Mesendoderm (in vitro differentiated cells): ENCODE measurements around the gene RABGEF1.
"Not testable (repeated sequence)": the region's sequence is repeated elsewhere in the genome, so short reads cannot be mapped to it uniquely, and the experiment has no call there.

Source experiments
- DNase-seq: peaks from one replicate; pipeline ENCODE4 v3.0.0; 2013
- H2AK5ac ChIP-seq: 2 replicates; pipeline ENCODE4 v1.6.1; 2013; ENCODE audit warnings: low read length, inconsistent platforms
- H2BK120ac ChIP-seq: 2 replicates; pipeline ENCODE4 v1.6.1; 2013; ENCODE audit warnings: low read depth, mild to moderate bottlenecking, low read length, moderate library complexity, mixed read lengths
- H2BK15ac ChIP-seq: replicated peaks from 2 replicates; pipeline ENCODE4 v1.6.1; 2013; ENCODE audit warnings: low read depth, mild to moderate bottlenecking, moderate library complexity
- H2BK5ac ChIP-seq: 2 replicates; pipeline ENCODE4 v1.6.1; 2013; ENCODE audit warnings: low read length, inconsistent platforms
- H3K18ac ChIP-seq: 2 replicates; pipeline ENCODE4 v1.6.1; 2013; ENCODE audit warnings: mild to moderate bottlenecking, low read length, mixed read lengths
- H3K23ac ChIP-seq: one replicate; pipeline ENCODE4 v1.6.1; 2013; ENCODE audit warnings: low read length
- H3K27ac ChIP-seq: 2 replicates; pipeline ENCODE4 v1.5.1; 2013; ENCODE audit warnings: low read depth, mild to moderate bottlenecking, inconsistent platforms, low read length, moderate library complexity
- H3K27me3 ChIP-seq: 2 replicates; pipeline ENCODE4 v1.6.1; 2013; ENCODE audit warnings: low read length, control low read depth, mild to moderate bottlenecking, inconsistent platforms; ENCODE audit not compliant: insufficient read depth, poor library complexity
- H3K36me3 ChIP-seq: 2 replicates; pipeline ENCODE4 v1.6.1; 2013; ENCODE audit warnings: low read length, inconsistent platforms; ENCODE audit not compliant: control insufficient read depth, insufficient read depth
- H3K4ac ChIP-seq: one replicate; pipeline ENCODE4 v1.6.1; 2013; ENCODE audit warnings: low read depth, mild to moderate bottlenecking, low read length, moderate library complexity
- H3K4me1 ChIP-seq: 2 replicates; pipeline ENCODE4 v1.6.1; 2013; ENCODE audit warnings: low read depth, low read length, inconsistent platforms; ENCODE audit not compliant: control insufficient read depth
- H3K4me2 ChIP-seq: 2 replicates; pipeline ENCODE4 v1.6.1; 2013; ENCODE audit warnings: low read length
- H3K4me3 ChIP-seq: 2 replicates; pipeline ENCODE4 v1.5.1; 2013; ENCODE audit warnings: mild to moderate bottlenecking, low read length
- H3K56ac ChIP-seq: one replicate; pipeline ENCODE4 v1.6.1; 2013; ENCODE audit warnings: low read length
- H3K79me1 ChIP-seq: 2 replicates; pipeline ENCODE4 v1.6.1; 2013; ENCODE audit warnings: low read length, inconsistent platforms
- H3K79me2 ChIP-seq: 2 replicates; pipeline ENCODE4 v1.6.1; 2013; ENCODE audit warnings: mild to moderate bottlenecking, low read length; ENCODE audit not compliant: control insufficient read depth, insufficient read depth
- H3K9ac ChIP-seq: 2 replicates; pipeline ENCODE4 v1.6.1; 2013; ENCODE audit warnings: low read length, inconsistent platforms
- H4K5ac ChIP-seq: one replicate; pipeline ENCODE4 v1.6.1; 2013; ENCODE audit warnings: low read length
- H4K8ac ChIP-seq: one replicate; pipeline ENCODE4 v1.6.1; 2013; ENCODE audit warnings: low read depth, mild to moderate bottlenecking, control low read depth, low read length, moderate library complexity
- WGBS: extraction: QIAGEN DNeasy Blood & Tissue Kit; methylation state at CpG from one replicate; pipeline ENCODE4 v1.1.7; 2013; ENCODE audit warnings: low lambda C conversion rate, missing lambda C conversion rate; ENCODE audit not compliant: insufficient coverage; ENCODE audit errors: extremely low coverage; 5-methylcytosine and 5-hydroxymethylcytosine counted together

RABGEF1 gene

DNA sequence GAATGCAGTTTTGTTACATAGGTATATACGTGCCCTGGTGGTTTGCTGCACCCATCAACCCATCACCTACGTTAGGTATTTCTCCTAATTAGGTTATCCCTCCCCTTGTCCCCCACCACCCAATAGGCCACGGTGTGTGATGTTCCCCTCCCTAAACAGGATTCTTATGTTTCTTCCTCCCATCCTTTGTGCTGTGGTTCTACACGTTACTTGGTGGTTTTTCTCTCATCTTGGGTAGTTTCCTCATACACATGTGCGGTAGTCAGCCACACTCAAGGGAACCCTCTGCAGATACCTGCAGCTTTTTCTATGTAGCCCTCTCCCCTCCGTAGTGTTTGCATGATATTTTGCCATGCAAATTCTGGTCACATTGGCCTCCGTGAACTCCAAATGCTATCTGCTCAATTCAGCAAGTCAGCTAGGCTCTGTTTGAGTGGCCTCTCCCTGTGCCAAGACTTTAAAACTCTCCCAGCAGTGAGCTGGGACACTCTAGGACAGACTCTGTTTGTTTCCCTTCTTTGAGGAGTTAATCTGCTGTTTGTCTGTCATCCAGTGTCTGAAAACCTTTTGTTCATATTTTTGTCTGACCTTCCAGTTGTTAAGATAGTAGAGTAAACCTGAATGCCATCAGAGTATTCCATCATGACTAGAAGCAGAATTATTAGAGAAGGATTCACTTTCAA lies 41.0 kb downstream of the RABGEF1 start:
- H3K27me3 ChIP-seq: no peaks in the 10 kb centered on the region
- H3K4me1 ChIP-seq: no peaks in the 10 kb centered on the region
- no peak overlapping the region for H3K18ac ChIP-seq
- no peak overlapping the region for H3K4ac ChIP-seq
- no peak for DNase-seq
- H3K56ac ChIP-seq: no peak overlapping the region
- no peak overlapping the region for H3K23ac ChIP-seq
- no peak overlapping the region for H2AK5ac ChIP-seq
- no peak overlapping the region for H3K4me2 ChIP-seq
- no CpG with 5 or more reads among the region's 7 CpGs for WGBS
- H4K5ac ChIP-seq: no peak overlapping the region
- H3K36me3 ChIP-seq: no peaks in the 10 kb centered on the region
- H3K79me2 ChIP-seq: no peaks in the 10 kb centered on the region
- no peak overlapping the region for H3K9ac ChIP-seq
- no peak overlapping the region for H2BK15ac ChIP-seq
- H2BK5ac ChIP-seq: no peak overlapping the region
- no peaks in the 10 kb centered on the region for H3K79me1 ChIP-seq
- no peak overlapping the region for H3K27ac ChIP-seq
- no peak overlapping the region for H3K4me3 ChIP-seq
- H4K8ac ChIP-seq: no peak overlapping the region
- no peak overlapping the region for H2BK120ac ChIP-seq

DNA sequence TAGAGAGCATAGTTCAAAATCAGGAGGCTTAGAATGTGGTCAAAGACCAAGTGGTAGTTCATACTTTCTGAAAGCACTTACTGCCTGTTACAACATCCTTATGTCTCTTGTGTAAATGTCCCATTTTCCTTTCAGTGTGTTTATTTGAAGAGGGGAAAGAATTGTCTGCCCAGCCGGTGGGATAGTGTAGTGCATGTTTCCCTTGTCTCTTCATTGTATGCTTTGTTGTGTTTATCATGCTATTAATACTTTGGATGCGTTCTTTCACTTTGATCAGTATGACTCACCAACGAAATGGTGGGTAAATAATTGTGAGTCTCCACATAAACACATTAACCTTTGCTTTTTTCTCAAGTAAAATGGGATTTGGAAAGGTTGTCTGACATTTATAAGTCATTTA lies 42.3 kb downstream of the RABGEF1 start:
- H2BK120ac ChIP-seq, H3K9ac ChIP-seq, DNase-seq, H4K5ac ChIP-seq, H4K8ac ChIP-seq, H3K23ac ChIP-seq, H3K4me3 ChIP-seq, H3K36me3 ChIP-seq, H3K79me2 ChIP-seq, H3K79me1 ChIP-seq, H3K18ac ChIP-seq, H3K56ac ChIP-seq, H2AK5ac ChIP-seq, H3K4ac ChIP-seq, H3K27ac ChIP-seq, H3K4me1 ChIP-seq, H2BK5ac ChIP-seq, H3K4me2 ChIP-seq, H2BK15ac ChIP-seq, H3K27me3 ChIP-seq: not testable (repeated sequence)
- WGBS: no CpG with 5 or more reads among the region's 3 CpGs

DNA sequence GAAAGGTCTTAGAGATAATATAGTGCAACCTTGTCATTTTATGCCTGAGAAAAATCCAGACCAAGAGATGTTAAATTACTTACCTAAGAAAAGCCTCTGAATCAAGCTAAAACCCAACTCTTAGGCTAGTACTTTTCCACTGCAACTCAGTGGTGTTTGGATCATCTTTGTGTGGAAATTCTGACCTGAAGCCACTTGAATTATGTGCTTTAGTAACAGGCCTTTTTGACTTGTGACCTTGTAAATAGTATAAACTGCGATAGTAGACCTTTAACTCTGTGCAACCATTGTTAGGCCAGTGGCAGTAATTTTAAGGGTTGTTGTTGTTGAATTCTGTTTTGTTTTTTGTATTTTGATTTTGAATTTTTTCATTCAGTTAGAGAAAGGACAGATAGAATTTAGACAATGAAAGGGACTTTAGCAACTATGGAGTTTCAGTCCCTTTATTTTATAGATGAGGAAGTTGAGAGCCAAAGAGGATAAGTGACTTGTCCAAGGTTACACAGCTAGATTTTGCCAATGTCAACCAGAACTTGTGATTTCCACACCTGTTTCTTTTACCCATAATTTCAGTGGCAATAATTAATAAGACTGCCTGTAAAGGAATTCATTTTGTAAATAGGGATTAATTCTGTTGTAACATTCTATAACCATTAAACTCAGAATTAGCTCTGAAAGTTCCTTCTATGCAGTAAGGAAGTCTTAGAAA lies 43.5 kb downstream of the RABGEF1 start:
- not testable (repeated sequence) for H4K8ac ChIP-seq, H3K79me1 ChIP-seq, H3K56ac ChIP-seq, H2BK15ac ChIP-seq, H3K79me2 ChIP-seq, H2BK5ac ChIP-seq, H3K27me3 ChIP-seq, H2AK5ac ChIP-seq, H2BK120ac ChIP-seq, H3K4me1 ChIP-seq, H3K4me3 ChIP-seq, H3K23ac ChIP-seq, H3K18ac ChIP-seq, H3K4me2 ChIP-seq, H4K5ac ChIP-seq, DNase-seq, H3K9ac ChIP-seq, H3K36me3 ChIP-seq, H3K4ac ChIP-seq, H3K27ac ChIP-seq
- WGBS: no CpG with 5 or more reads among the region's 1 CpG

DNA sequence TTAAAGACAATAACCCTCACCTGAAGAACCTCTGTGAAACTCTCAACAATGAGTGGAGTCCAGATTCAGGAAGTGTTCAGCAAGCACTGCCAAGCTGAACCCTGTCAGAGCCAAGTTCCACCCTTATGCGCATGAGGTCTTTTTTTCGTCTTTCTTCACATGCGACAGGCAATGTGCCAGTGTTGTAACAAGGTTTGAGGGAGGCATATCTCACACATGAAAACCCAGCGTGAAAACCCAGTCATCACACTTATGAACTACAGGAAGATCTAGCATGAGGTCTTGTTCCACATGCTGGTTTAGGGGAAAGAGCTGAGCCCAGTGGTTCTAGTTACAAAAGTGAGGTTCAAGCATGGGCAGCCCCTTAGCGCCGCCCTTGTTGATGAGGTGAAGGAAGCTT lies 49.7 kb downstream of the RABGEF1 start:
- no CpG with 5 or more reads among the region's 6 CpGs for WGBS
- Histone ChIP-seq H3K27me3 (no peaks in the 10 kb centered on the region), H3K56ac (no peak overlapping the region)

DNA sequence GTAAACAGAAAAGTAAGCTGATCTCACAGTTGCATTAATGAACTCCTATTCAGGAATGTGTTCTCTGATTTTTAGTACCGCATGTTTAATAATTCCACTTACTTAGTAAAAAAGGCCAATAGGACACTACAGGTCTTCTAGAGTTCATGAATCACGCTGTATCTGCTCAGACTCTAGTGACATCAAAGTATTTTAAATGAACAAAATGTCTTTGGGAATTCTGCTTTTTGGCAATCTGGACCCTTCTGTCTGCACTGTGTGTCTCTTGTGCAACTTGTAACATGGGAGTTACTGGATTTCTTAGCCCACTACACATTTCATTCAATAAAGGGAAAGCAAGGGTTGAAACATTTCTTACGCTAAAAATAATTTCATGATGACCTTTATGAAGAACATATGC lies 50.2 kb downstream of the RABGEF1 start:
- Histone ChIP-seq H3K4me3 (no peak overlapping the region), H4K5ac (no peak overlapping the region), H3K18ac (no peak overlapping the region), H3K56ac (no peak overlapping the region), H3K4me2 (no peak overlapping the region), H3K4ac (no peak overlapping the region), H3K79me1 (no peaks in the 10 kb centered on the region), H3K27ac (no peak overlapping the region), H3K79me2 (no peaks in the 10 kb centered on the region), H3K4me1 (no peaks in the 10 kb centered on the region), H3K23ac (no peak overlapping the region), H2BK15ac (no peak overlapping the region), H2BK120ac (no peak overlapping the region), H2AK5ac (no peak overlapping the region), H3K27me3 (no peaks in the 10 kb centered on the region), H4K8ac (no peak overlapping the region), H3K36me3 (peaks cover 8% of the 10 kb centered on the region), H3K9ac (no peak overlapping the region), H2BK5ac (no peak overlapping the region)
- DNase-seq: no peak
- WGBS: no CpG with 5 or more reads among the region's 3 CpGs

More for the DNA sequence above, 49.7 kb downstream of the RABGEF1 start:
- Histone ChIP-seq H2AK5ac (no peak overlapping the region), H3K36me3 (peaks cover 6% of the 10 kb centered on the region), H3K79me2 (no peaks in the 10 kb centered on the region), H3K79me1 (no peaks in the 10 kb centered on the region), H4K5ac (no peak overlapping the region), H2BK120ac (no peak overlapping the region), H3K4me3 (no peak overlapping the region), H4K8ac (no peak overlapping the region), H3K9ac (no peak overlapping the region), H2BK5ac (no peak overlapping the region), H3K4me1 (no peaks in the 10 kb centered on the region), H3K23ac (no peak overlapping the region), H3K18ac (no peak overlapping the region), H3K4ac (no peak overlapping the region), H3K27ac (no peak overlapping the region), H3K4me2 (no peak overlapping the region), H2BK15ac (no peak overlapping the region)
- DNase-seq: no peak
